Tongue (tissue), 2 donors: ENCODE measurements around the gene RNF212. TPM values are rescaled to one million over a fixed set of nuclear protein-coding genes. Genes with fewer than 3 reads are reported as not detected.

ENCODE experiments used
- DNase-seq: peaks from one replicate; pipeline ENCODE4 v3.0.0-alpha.2; 2015
- total RNA-seq: library from RNA; depleted of rRNA; stranded (reverse); fragments of >200 nt; gene quantifications from one replicate; pipeline ENCODE4 v1.2.3, GENCODE V29; 2014

Gene RNF212
- total RNA-seq, 1 donor from 2014 or later: 4.0 TPM

- DNase-seq: no peak
Observed at GRCh38 chr4:1036095-1036494, 77.3 kb downstream of the RNF212 start.

- DNase-seq: peak; percentile 65
Observed at GRCh38 chr4:1035510-1035909, 77.9 kb downstream of the RNF212 start.

GRCh38 chr4:1033840-1034551 lies 79.4 kb downstream of the RNF212 start:
- peak; percentile 94 for DNase-seq

GRCh38 chr4:1032861-1033260 lies 80.5 kb downstream of the RNF212 start:
- no peak for DNase-seq

- peak; percentile 85 for DNase-seq
Observed at GRCh38 chr4:1031956-1032795, 81.2 kb downstream of the RNF212 start.

- no peak for DNase-seq
Observed at GRCh38 chr4:1031346-1031745, 82.0 kb downstream of the RNF212 start.

GRCh38 chr4:1030559-1030958 lies 82.8 kb downstream of the RNF212 start:
- DNase-seq: no peak

GRCh38 chr4:1030031-1030430 lies 83.3 kb downstream of the RNF212 start:
- no peak for DNase-seq

GRCh38 chr4:1029529-1029928 lies 83.8 kb downstream of the RNF212 start:
- no peak for DNase-seq

- DNase-seq: no peak
Observed at GRCh38 chr4:1028574-1029220, 84.7 kb downstream of the RNF212 start.

GRCh38 chr4:1027915-1028238 lies 85.5 kb downstream of the RNF212 start:
- DNase-seq: no peak

- DNase-seq: no peak
Observed at GRCh38 chr4:1027219-1027914, 86.0 kb downstream of the RNF212 start.

GRCh38 chr4:1026115-1026514 lies 87.2 kb downstream of the RNF212 start:
- DNase-seq: peak; percentile 74

- DNase-seq: no peak
Observed at GRCh38 chr4:1024882-1025545, 88.3 kb downstream of the RNF212 start.

GRCh38 chr4:1023895-1024740 lies 89.2 kb downstream of the RNF212 start:
- no peak for DNase-seq

- peak; percentile 75 for DNase-seq
Observed at GRCh38 chr4:1023075-1023640, 90.2 kb downstream of the RNF212 start.

GRCh38 chr4:1022739-1023066 lies 90.7 kb downstream of the RNF212 start:
- peak; percentile 75 for DNase-seq

- no peak for DNase-seq
Observed at GRCh38 chr4:1022051-1022738, 91.2 kb downstream of the RNF212 start.
